Astrocyte (in vitro differentiated cells and primary cell): Measurements from ENCODE around the gene KRT7. TPM values are rescaled to one million over a fixed set of nuclear protein-coding genes. Genes with fewer than 3 reads are reported as not detected.

ENCODE experiments used
- DNase-seq: peaks from one replicate; pipeline ENCODE4 v3.0.0-alpha.2; 2010; ENCODE audit warnings: low read depth
- FAIRE-seq: peaks from 2 replicates; lab custom pipeline; 2011; peaks lifted over from hg19 to GRCh38; lab: Jason Lieb, UNC
- H2AFZ ChIP-seq: 2 replicates; pipeline ENCODE4 v1.6.0; 2012; ENCODE audit warnings: low read depth, low read length, inconsistent platforms
- H3K27ac ChIP-seq: 2 replicates; pipeline ENCODE4 v1.5.1; 2011; ENCODE audit warnings: low read depth, low read length, inconsistent platforms
- H3K27me3 ChIP-seq: 2 replicates; pipeline ENCODE4 v1.6.0; 2011; ENCODE audit warnings: low read length, inconsistent platforms; ENCODE audit not compliant: insufficient read depth
- H3K36me3 ChIP-seq: 2 replicates; pipeline ENCODE4 v1.5.1; 2011; ENCODE audit warnings: low read length, inconsistent platforms; ENCODE audit not compliant: insufficient read depth
- H3K4me1 ChIP-seq: 2 replicates; pipeline ENCODE4 v1.5.1; 2011; ENCODE audit warnings: low read length, inconsistent platforms; ENCODE audit not compliant: insufficient read depth
- H3K4me2 ChIP-seq: 2 replicates; pipeline ENCODE4 v1.6.0; 2012; ENCODE audit warnings: low read length, inconsistent platforms
- H3K4me3 ChIP-seq: 2 replicates; pipeline ENCODE4 v1.5.1; 2011; ENCODE audit warnings: low read depth, mild to moderate bottlenecking, low read length, inconsistent platforms; ENCODE audit not compliant: insufficient read depth
- H3K79me2 ChIP-seq: 2 replicates; pipeline ENCODE4 v1.6.0; 2012; ENCODE audit warnings: mild to moderate bottlenecking, low read length, inconsistent platforms; ENCODE audit not compliant: insufficient read depth
- H3K9ac ChIP-seq: 2 replicates; pipeline ENCODE4 v1.6.0; 2012; ENCODE audit warnings: mild to moderate bottlenecking, low read length, inconsistent platforms
- H3K9me3 ChIP-seq: 2 replicates; pipeline ENCODE4 v1.5.1; 2012; ENCODE audit warnings: low read depth, mild to moderate bottlenecking, low read length, inconsistent platforms; ENCODE audit not compliant: insufficient read depth
- H4K20me1 ChIP-seq: 2 replicates; pipeline ENCODE4 v1.6.0; 2012; ENCODE audit warnings: low read length, inconsistent platforms; ENCODE audit not compliant: insufficient read depth
- H3K27ac Mint-ChIP-seq: one replicate; pipeline ENCODE4 v1.8.0; 2021; ENCODE audit warnings: mild to moderate bottlenecking, mixed read lengths; ENCODE audit not compliant: unreplicated experiment
- H3K27me3 Mint-ChIP-seq: one replicate; pipeline ENCODE4 v1.8.0; 2021; ENCODE audit warnings: low read depth, mixed read lengths; ENCODE audit not compliant: unreplicated experiment
- H3K36me3 Mint-ChIP-seq: one replicate; pipeline ENCODE4 v1.8.0; 2021; ENCODE audit warnings: low read depth, mixed read lengths; ENCODE audit not compliant: unreplicated experiment
- H3K4me1 Mint-ChIP-seq: one replicate; pipeline ENCODE4 v1.8.0; 2021; ENCODE audit warnings: low read depth, mixed read lengths; ENCODE audit not compliant: unreplicated experiment
- H3K4me3 Mint-ChIP-seq: one replicate; pipeline ENCODE4 v1.8.0; 2021; ENCODE audit warnings: mild to moderate bottlenecking, moderate library complexity, mixed read lengths; ENCODE audit not compliant: unreplicated experiment
- H3K9me3 Mint-ChIP-seq: one replicate; pipeline ENCODE4 v1.8.0; 2021; ENCODE audit warnings: mild to moderate bottlenecking, mixed read lengths; ENCODE audit not compliant: unreplicated experiment
- EZH2 ChIP-seq: IDR thresholded peaks from 2 replicates; pipeline ENCODE4 v1.6.1; 2012; ENCODE audit warnings: mild to moderate bottlenecking, low read length, inconsistent platforms; ENCODE audit not compliant: insufficient read depth
- total RNA-seq: library from RNA; stranded (reverse); gene quantifications from 2 replicates; pipeline ENCODE4 v1.2.1, GENCODE V29; 2021
- TF ChIP-seq, protein P1 (sequence below): IDR thresholded peaks from 2 replicates; pipeline ENCODE4 v1.5.1; 2011; ENCODE audit warnings: low read depth, mild to moderate bottlenecking, inconsistent platforms, low read length, moderate library complexity; ENCODE audit not compliant: insufficient read depth

The KRT7 gene
- total RNA-seq, 1 donor from 2014 or later = 149 TPM

GRCh38 chr12:52293926-52294325, 60.9 kb downstream of the KRT7 start:
- no peak overlapping the region for H3K4me3 Mint-ChIP-seq
- no peak for FAIRE-seq
- Histone ChIP-seq H2AFZ (no peak overlapping the region), H3K36me3 (no peaks in the 10 kb centered on the region), H3K9me3 (no peaks in the 10 kb centered on the region), H3K27ac (no peak overlapping the region), H3K4me3 (no peak overlapping the region), H3K4me2 (no peak overlapping the region), H3K9ac (no peak overlapping the region), H3K27me3 (peaks cover 33% of the 10 kb centered on the region), H3K4me1 (no peaks in the 10 kb centered on the region), H4K20me1 (no peaks in the 10 kb centered on the region), H3K79me2 (no peaks in the 10 kb centered on the region)
- no peak for TF ChIP-seq EZH2
- TF ChIP-seq, protein P1, sequence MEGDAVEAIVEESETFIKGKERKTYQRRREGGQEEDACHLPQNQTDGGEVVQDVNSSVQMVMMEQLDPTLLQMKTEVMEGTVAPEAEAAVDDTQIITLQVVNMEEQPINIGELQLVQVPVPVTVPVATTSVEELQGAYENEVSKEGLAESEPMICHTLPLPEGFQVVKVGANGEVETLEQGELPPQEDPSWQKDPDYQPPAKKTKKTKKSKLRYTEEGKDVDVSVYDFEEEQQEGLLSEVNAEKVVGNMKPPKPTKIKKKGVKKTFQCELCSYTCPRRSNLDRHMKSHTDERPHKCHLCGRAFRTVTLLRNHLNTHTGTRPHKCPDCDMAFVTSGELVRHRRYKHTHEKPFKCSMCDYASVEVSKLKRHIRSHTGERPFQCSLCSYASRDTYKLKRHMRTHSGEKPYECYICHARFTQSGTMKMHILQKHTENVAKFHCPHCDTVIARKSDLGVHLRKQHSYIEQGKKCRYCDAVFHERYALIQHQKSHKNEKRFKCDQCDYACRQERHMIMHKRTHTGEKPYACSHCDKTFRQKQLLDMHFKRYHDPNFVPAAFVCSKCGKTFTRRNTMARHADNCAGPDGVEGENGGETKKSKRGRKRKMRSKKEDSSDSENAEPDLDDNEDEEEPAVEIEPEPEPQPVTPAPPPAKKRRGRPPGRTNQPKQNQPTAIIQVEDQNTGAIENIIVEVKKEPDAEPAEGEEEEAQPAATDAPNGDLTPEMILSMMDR = no peak
- peaks cover 8% of the 10 kb centered on the region for H3K9me3 Mint-ChIP-seq
- DNase-seq = no peak
- no peaks in the 10 kb centered on the region for H3K36me3 Mint-ChIP-seq
- no peak overlapping the region for H3K27ac Mint-ChIP-seq
- no peaks in the 10 kb centered on the region for H3K4me1 Mint-ChIP-seq
- H3K27me3 Mint-ChIP-seq = peaks cover 53% of the 10 kb centered on the region

- Mint-ChIP-seq H3K27me3 (peaks cover 58% of the 10 kb centered on the region), H3K27ac (no peak overlapping the region), H3K9me3 (peaks cover 9% of the 10 kb centered on the region), H3K4me1 (no peaks in the 10 kb centered on the region), H3K36me3 (no peaks in the 10 kb centered on the region), H3K4me3 (no peak overlapping the region)
- Histone ChIP-seq H3K4me1 (no peaks in the 10 kb centered on the region), H3K9ac (no peak overlapping the region), H2AFZ (no peak overlapping the region), H3K27ac (no peak overlapping the region), H4K20me1 (no peaks in the 10 kb centered on the region), H3K9me3 (no peaks in the 10 kb centered on the region), H3K4me2 (no peak overlapping the region), H3K79me2 (no peaks in the 10 kb centered on the region), H3K4me3 (no peak overlapping the region), H3K27me3 (peaks cover 33% of the 10 kb centered on the region), H3K36me3 (no peaks in the 10 kb centered on the region)
- DNase-seq (no peak), FAIRE-seq (no peak)
- TF ChIP-seq EZH2 = no peak
- TF ChIP-seq, protein P1 = no peak
These were observed 61.8 kb downstream of the KRT7 start for GRCh38 chr12:52294803-52295202.

DNA sequence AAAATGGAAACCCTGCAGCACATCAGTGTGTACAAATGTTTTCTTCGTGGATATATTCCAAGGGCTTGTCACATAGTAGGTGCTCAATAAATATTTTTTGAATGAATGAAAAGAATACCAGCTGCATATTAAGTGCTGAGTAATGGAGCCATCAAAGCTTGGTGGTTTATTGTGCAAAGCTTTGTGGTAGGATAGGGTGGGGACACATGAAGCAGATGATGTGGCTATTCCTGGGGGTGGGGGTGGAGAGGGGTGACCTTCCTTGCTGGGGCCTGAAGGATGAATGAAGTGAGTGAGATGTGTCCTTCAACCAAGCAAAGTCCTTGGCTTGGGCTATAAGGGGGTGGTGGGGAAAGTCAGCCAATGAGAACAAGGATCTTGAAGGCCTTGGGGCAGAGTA, 62.6 kb downstream of the KRT7 start:
- FAIRE-seq = no peak

More for the DNA sequence above, 62.6 kb downstream of the KRT7 start:
- Mint-ChIP-seq H3K4me1 (no peaks in the 10 kb centered on the region), H3K27me3 (peaks cover 60% of the 10 kb centered on the region), H3K27ac (no peak overlapping the region), H3K4me3 (no peak overlapping the region), H3K9me3 (peaks cover 9% of the 10 kb centered on the region), H3K36me3 (no peaks in the 10 kb centered on the region)
- DNase-seq = no peak
- Histone ChIP-seq H4K20me1 (no peaks in the 10 kb centered on the region), H3K9me3 (no peaks in the 10 kb centered on the region), H3K79me2 (no peaks in the 10 kb centered on the region), H3K4me3 (no peak overlapping the region), H3K4me1 (no peaks in the 10 kb centered on the region), H3K36me3 (no peaks in the 10 kb centered on the region), H3K27ac (no peak overlapping the region), H3K4me2 (no peak overlapping the region), H3K27me3 (peaks cover 33% of the 10 kb centered on the region), H3K9ac (no peak overlapping the region), H2AFZ (no peak overlapping the region)
- TF ChIP-seq, protein P1 = no peak
- no peak for TF ChIP-seq EZH2
